GM21515 (cell line): ENCODE measurements around the gene GPR34.

Experiments
- ATAC-seq: cut with Tn5 transposase; IDR thresholded peaks from one replicate; pipeline ENCODE4 v1.9.1; 2021; ENCODE audit not compliant: unreplicated experiment

GPR34 gene

DNA sequence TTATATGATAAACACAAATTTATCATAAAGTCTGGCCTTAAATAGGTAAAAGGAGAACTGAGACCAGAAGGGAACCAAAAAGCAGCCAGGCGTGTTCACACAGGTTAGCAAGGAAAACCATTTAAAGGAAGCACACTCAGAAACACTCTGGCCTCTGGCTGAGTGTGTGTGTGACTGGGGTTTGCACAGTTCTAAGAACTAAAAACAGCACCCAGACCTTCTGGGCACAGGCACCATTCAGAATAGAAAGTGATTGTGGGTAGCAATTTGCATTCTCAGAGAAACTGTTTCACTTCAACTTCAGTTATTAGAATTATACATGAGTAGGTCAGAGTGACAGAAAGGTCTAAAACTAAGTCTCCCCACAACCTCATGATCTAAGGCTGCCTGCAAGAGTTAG lies 45.2 kb downstream of the GPR34 start:
- ATAC-seq: peak; percentile 98

DNA sequence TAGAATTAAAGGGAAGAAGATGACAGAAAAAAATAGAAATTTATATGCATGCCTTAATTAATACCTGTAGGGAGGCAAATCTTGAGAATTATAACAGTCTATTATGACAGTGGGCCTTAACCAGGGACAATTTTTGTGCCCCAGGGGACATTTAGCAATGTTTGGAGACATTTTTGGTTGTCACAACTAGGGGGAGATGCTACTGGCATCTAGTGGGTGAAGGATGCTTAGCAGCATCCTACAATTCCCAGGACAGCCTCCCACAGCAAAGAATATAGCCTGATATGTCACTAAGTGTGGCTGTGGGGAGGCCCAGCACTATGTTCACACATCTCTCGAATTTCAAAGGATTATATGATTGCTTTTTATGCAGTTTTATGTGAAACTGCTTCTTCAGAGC lies 45.8 kb downstream of the GPR34 start:
- no peak for ATAC-seq

DNA sequence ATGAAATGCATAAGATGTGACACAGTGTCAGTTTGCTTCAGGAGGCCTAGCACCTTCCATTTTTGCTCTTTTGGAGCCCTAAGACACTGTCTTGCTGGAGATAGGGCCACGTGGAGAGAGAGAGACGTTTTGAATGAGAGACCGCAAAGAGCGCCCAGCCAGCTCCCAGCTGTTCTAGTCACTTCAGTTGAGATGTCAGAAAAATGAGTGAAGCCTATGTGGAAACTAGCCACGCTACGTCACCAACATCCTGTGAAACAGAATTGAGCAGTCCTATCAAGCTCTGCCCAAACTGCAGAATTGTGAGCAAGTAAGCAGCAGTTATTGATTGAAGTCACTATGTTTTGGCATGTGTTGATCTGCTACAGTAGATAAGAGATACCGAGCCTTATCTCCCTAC lies 48.3 kb downstream of the GPR34 start:
- no peak for ATAC-seq

DNA sequence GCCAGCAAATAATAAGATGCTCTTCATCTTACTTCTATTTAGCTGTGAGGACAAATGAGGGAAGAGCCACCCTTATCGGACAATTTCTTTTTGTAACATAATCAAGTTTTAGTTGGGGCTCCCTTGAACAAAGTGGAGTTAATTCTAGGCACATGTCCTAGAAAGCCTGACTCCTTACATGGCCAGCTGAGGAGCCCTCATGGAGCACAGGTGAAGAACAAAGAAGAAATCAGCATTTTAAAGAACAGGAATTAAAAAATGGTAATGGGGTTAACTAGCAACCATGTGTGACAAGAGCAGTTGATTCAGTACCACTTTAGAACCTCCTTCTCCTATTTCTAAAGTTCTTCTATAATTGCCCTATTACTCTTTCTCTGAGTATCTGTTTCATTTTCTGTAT lies 51.1 kb downstream of the GPR34 start:
- no peak for ATAC-seq
